ENCODE results near the gene PRMT2. TPM values are rescaled to one million over a fixed set of nuclear protein-coding genes. Genes with fewer than 3 reads are reported as not detected.

The PRMT2 gene
- 44.7 and 48.2 TPM in 2 replicates for polyA plus RNA-seq (2013)

DNA sequence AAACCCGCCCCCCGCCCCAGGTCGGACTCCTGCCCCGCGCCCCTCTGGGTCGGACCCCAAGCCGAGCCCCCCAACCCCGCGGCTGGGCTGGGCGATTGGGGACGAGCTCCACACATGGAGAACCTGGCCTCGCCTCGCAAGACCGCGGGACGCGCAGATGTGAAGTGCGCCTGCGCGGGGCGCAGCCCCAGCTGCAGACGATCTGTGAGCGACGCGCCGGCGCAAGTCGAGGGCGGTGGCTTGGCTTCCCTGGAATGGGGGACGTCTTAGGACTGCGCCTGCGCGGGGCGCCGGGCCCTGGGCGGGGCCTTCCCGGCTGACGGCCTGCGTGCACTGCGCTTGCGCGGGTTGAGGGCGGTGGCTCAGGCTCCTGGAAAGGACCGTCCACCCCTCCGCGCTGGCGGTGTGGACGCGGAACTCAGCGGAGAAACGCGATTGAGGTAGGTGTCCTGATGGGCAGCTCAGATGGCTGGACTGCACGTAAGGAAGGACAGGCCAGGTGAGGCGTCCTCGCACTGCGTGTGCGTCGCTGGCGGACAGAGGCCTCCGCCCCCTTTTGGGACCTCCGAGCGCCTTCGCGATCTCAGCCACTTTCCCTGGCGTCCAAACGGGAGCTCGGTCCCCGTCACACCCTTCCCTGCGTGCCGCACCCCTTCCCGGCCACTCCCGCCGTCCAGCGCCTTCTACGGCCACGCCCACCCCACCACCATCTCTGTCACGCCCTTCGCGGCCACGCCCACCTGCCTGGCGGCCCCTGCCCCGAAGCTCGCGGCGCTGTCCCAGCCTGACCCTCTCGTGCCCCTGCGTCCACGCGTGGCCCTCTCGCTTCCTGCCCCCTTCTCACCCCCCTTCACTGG, at the start of gene PRMT2:
PRMT2 (plus strand) TSS at position 351 of the 857 bp plus-strand sequence. CDS start 1,278 bp downstream, outside the sequence.
- Histone ChIP-seq H3K36me3 (ENCODE audit: control insufficient read depth in 1 of 2, insufficient read depth in 2 of 2, low read length in 2 of 2) (peaks cover 0 to 3% of the 10 kb centered on the region in 2 experiments), H3K4me1 (ENCODE audit: control insufficient read depth in 1 of 2, insufficient read depth in 2 of 2, low read length in 2 of 2) (peaks cover 2 to 4% of the 10 kb centered on the region in 2 experiments), H2BK120ac (ENCODE audit: insufficient read depth, low read length, poor library complexity) (peak within 1 kb of the TSS; percentile 74), H3K23ac (ENCODE audit: low read length) (no peak within 1 kb of the TSS), H3K79me1 (ENCODE audit: low read length) (peaks cover 8% of the 10 kb centered on the region), H3K18ac (ENCODE audit: low read length) (peak within 1 kb of the TSS; percentile 87), H3K14ac (ENCODE audit: low read length) (peak within 1 kb of the TSS; percentile 96), H2AFZ (ENCODE audit: insufficient read depth, low read length, poor library complexity) (peak within 1 kb of the TSS; percentile 84), H4K12ac (ENCODE audit: low read depth, low read length) (peak within 1 kb of the TSS; percentile 82), H3K9ac (ENCODE audit: low read length) (peak within 1 kb of the TSS; percentile 92), H3K4me3 (ENCODE audit: low read depth, low read length) (peak within 1 kb of the TSS; percentile 98), H3K79me2 (ENCODE audit: control insufficient read depth, insufficient read depth, low read length, poor library complexity) (peaks cover 5% of the 10 kb centered on the region), H3K4me2 (ENCODE audit: low read length) (peak within 1 kb of the TSS; percentile 99), H3K4ac (ENCODE audit: low read depth, low read length) (peak within 1 kb of the TSS; percentile 80), H2AK5ac (ENCODE audit: low read length) (peak within 1 kb of the TSS; percentile 69), H4K91ac (ENCODE audit: low read depth, low read length) (peak within 1 kb of the TSS; percentile 97), H3K27ac (ENCODE audit: low read depth, low read length) (peak within 1 kb of the TSS; percentile 92), H4K8ac (ENCODE audit: low read depth, low read length) (peak within 1 kb of the TSS; percentile 97), H3K27me3 (ENCODE audit: insufficient read depth, low read length) (no peaks in the 10 kb centered on the region), H2BK12ac (ENCODE audit: low read length) (no peak within 1 kb of the TSS), H3K9me3 (ENCODE audit: insufficient read depth, low read depth, low read length) (no peaks in the 10 kb centered on the region), H2BK5ac (ENCODE audit: low read depth, low read length, poor library complexity) (peak within 1 kb of the TSS; percentile 73)
- peak; percentile 98 to 99 for DNase-seq
- no CpG with 5 or more reads among the region's 90 CpGs for WGBS (ENCODE audit: extremely low coverage, insufficient coverage, insufficient read length)

DNA sequence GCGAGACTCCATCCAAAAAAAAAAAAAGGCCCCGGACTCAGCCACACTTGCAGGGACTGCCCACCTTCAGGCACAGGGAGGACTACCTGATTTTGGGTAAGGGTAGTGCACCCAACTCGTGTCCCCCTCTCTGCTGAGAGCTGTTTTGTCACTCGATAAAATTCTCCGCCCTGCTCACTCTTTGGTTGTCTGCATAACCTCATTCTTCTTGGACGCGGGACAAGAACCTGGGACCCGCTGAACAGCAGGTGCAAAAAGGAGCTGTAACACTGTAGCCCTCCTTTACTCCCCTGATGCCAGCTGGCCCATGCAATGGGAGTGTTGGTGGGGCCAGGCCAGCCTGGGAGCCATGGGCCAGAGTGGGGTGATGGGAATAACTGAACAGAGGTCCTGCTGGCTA, 41.2 kb upstream of the PRMT2 start:
- H3K14ac ChIP-seq (ENCODE audit: low read length), result no peak overlapping the region
- no peaks in the 10 kb centered on the region for H3K27me3 ChIP-seq (ENCODE audit: insufficient read depth, low read length)
- no peak overlapping the region for H3K4ac ChIP-seq (ENCODE audit: low read depth, low read length)
- peaks cover 5 to 6% of the 10 kb centered on the region in 2 experiments for H3K4me1 ChIP-seq (ENCODE audit: control insufficient read depth in 1 of 2, insufficient read depth in 2 of 2, low read length in 2 of 2)
- H2BK5ac ChIP-seq (ENCODE audit: low read depth, low read length, poor library complexity), result no peak overlapping the region
- no peak overlapping the region for H3K4me2 ChIP-seq (ENCODE audit: low read length)
- no peak overlapping the region for H3K27ac ChIP-seq (ENCODE audit: low read depth, low read length)
- H3K36me3 ChIP-seq (ENCODE audit: control insufficient read depth in 1 of 2, insufficient read depth in 2 of 2, low read length in 2 of 2), result no peaks in the 10 kb centered on the region
- H4K8ac ChIP-seq (ENCODE audit: low read depth, low read length), result no peak overlapping the region
- H3K79me1 ChIP-seq (ENCODE audit: low read length), result peaks cover 4% of the 10 kb centered on the region
- H3K4me3 ChIP-seq (ENCODE audit: low read depth, low read length), result no peak overlapping the region
- H2BK12ac ChIP-seq (ENCODE audit: low read length), result no peak overlapping the region
- no peak overlapping the region for H4K91ac ChIP-seq (ENCODE audit: low read depth, low read length)
- no peak overlapping the region for H3K9ac ChIP-seq (ENCODE audit: low read length)
- WGBS (ENCODE audit: extremely low coverage, insufficient coverage, insufficient read length), result no CpG with 5 or more reads among the region's 8 CpGs
- no peak overlapping the region for H2AK5ac ChIP-seq (ENCODE audit: low read length)
- peaks cover 1% of the 10 kb centered on the region for H3K79me2 ChIP-seq (ENCODE audit: control insufficient read depth, insufficient read depth, low read length, poor library complexity)
- H2AFZ ChIP-seq (ENCODE audit: insufficient read depth, low read length, poor library complexity), result no peak overlapping the region
- H3K18ac ChIP-seq (ENCODE audit: low read length), result no peak overlapping the region
- no peak overlapping the region for H4K12ac ChIP-seq (ENCODE audit: low read depth, low read length)
- H3K9me3 ChIP-seq (ENCODE audit: insufficient read depth, low read depth, low read length), result peaks cover 21% of the 10 kb centered on the region
- no peak overlapping the region for H3K23ac ChIP-seq (ENCODE audit: low read length)
- DNase-seq, result no peak
- no peak overlapping the region for H2BK120ac ChIP-seq (ENCODE audit: insufficient read depth, low read length, poor library complexity)

DNA sequence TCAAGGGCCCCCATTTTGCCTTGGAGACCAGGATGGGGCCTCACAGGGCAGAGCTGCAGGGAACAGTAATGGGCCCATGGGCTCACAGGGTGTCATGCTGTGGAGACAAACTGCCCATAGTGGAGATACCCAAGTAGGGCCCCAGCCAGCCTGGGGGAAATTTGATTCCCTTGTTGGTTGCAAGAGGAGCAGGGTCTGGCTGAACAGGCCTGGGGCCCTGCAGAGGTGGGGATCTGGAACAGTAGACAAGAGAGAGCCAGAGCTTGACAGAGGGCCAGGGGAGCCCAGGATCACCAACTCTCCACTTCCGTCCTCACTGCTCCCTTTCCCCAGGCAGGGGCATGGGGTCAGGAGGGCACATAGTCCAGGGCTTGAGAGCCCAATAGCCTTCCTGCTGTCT, 39.3 kb upstream of the PRMT2 start:
- Histone ChIP-seq H3K79me1 (ENCODE audit: low read length) (peaks cover 4% of the 10 kb centered on the region), H4K91ac (ENCODE audit: low read depth, low read length) (no peak overlapping the region), H3K4me3 (ENCODE audit: low read depth, low read length) (no peak overlapping the region), H3K9ac (ENCODE audit: low read length) (no peak overlapping the region), H2BK12ac (ENCODE audit: low read length) (no peak overlapping the region), H3K4me1 (ENCODE audit: control insufficient read depth in 1 of 2, insufficient read depth in 2 of 2, low read length in 2 of 2) (peaks cover 5 to 6% of the 10 kb centered on the region in 2 experiments), H2AK5ac (ENCODE audit: low read length) (no peak overlapping the region), H3K36me3 (ENCODE audit: control insufficient read depth in 1 of 2, insufficient read depth in 2 of 2, low read length in 2 of 2) (no peaks in the 10 kb centered on the region), H4K8ac (ENCODE audit: low read depth, low read length) (no peak overlapping the region), H2AFZ (ENCODE audit: insufficient read depth, low read length, poor library complexity) (no peak overlapping the region), H3K27ac (ENCODE audit: low read depth, low read length) (no peak overlapping the region), H3K18ac (ENCODE audit: low read length) (no peak overlapping the region), H3K14ac (ENCODE audit: low read length) (no peak overlapping the region), H2BK120ac (ENCODE audit: insufficient read depth, low read length, poor library complexity) (no peak overlapping the region), H3K9me3 (ENCODE audit: insufficient read depth, low read depth, low read length) (peaks cover 21% of the 10 kb centered on the region), H3K79me2 (ENCODE audit: control insufficient read depth, insufficient read depth, low read length, poor library complexity) (peaks cover 1% of the 10 kb centered on the region), H3K4me2 (ENCODE audit: low read length) (no peak overlapping the region), H3K4ac (ENCODE audit: low read depth, low read length) (no peak overlapping the region), H3K23ac (ENCODE audit: low read length) (no peak overlapping the region), H2BK5ac (ENCODE audit: low read depth, low read length, poor library complexity) (no peak overlapping the region), H3K27me3 (ENCODE audit: insufficient read depth, low read length) (no peaks in the 10 kb centered on the region), H4K12ac (ENCODE audit: low read depth, low read length) (no peak overlapping the region)
- no CpG with 5 or more reads among the region's 1 CpG for WGBS (ENCODE audit: extremely low coverage, insufficient coverage, insufficient read length)
- no peak for DNase-seq

DNA sequence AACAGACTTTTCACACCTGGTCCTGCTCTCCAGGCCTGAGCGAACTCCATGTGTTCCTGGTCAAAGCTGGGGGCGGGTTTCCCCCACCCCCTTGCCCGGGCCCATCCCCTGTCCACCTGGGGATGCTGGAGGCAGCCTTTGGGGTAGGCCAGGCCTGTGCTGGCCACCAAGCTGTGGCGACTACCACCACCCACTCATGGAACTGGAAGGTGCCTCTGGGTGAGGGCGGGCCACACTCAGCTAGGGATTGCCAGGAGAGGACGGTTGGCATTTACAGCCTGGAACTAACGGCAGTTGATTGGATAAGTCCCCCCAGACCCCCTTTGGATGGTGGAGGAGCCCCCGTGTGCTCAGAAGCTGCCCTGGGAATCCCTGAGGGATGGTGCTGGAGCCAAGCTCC, 38.4 kb upstream of the PRMT2 start:
- no peak overlapping the region for H4K12ac ChIP-seq (ENCODE audit: low read depth, low read length)
- no peak for DNase-seq
- H3K4ac ChIP-seq (ENCODE audit: low read depth, low read length), result no peak overlapping the region
- no peak overlapping the region for H2BK12ac ChIP-seq (ENCODE audit: low read length)
- H3K4me1 ChIP-seq (ENCODE audit: control insufficient read depth in 1 of 2, insufficient read depth in 2 of 2, low read length in 2 of 2), result peaks cover 5 to 6% of the 10 kb centered on the region in 2 experiments
- peaks cover 1% of the 10 kb centered on the region for H3K79me2 ChIP-seq (ENCODE audit: control insufficient read depth, insufficient read depth, low read length, poor library complexity)
- no peak overlapping the region for H3K14ac ChIP-seq (ENCODE audit: low read length)
- H2BK120ac ChIP-seq (ENCODE audit: insufficient read depth, low read length, poor library complexity), result no peak overlapping the region
- H3K27ac ChIP-seq (ENCODE audit: low read depth, low read length), result no peak overlapping the region
- H3K9me3 ChIP-seq (ENCODE audit: insufficient read depth, low read depth, low read length), result peaks cover 21% of the 10 kb centered on the region
- H2AFZ ChIP-seq (ENCODE audit: insufficient read depth, low read length, poor library complexity), result no peak overlapping the region
- H3K9ac ChIP-seq (ENCODE audit: low read length), result no peak overlapping the region
- no peak overlapping the region for H2AK5ac ChIP-seq (ENCODE audit: low read length)
- H3K4me2 ChIP-seq (ENCODE audit: low read length), result no peak overlapping the region
- H3K18ac ChIP-seq (ENCODE audit: low read length), result no peak overlapping the region
- no peak overlapping the region for H3K23ac ChIP-seq (ENCODE audit: low read length)
- WGBS (ENCODE audit: extremely low coverage, insufficient coverage, insufficient read length), result no CpG with 5 or more reads among the region's 8 CpGs
- no peaks in the 10 kb centered on the region for H3K36me3 ChIP-seq (ENCODE audit: control insufficient read depth in 1 of 2, insufficient read depth in 2 of 2, low read length in 2 of 2)
- H3K79me1 ChIP-seq (ENCODE audit: low read length), result peaks cover 4% of the 10 kb centered on the region
- no peak overlapping the region for H2BK5ac ChIP-seq (ENCODE audit: low read depth, low read length, poor library complexity)
- no peaks in the 10 kb centered on the region for H3K27me3 ChIP-seq (ENCODE audit: insufficient read depth, low read length)
- no peak overlapping the region for H4K8ac ChIP-seq (ENCODE audit: low read depth, low read length)
- no peak overlapping the region for H4K91ac ChIP-seq (ENCODE audit: low read depth, low read length)
- no peak overlapping the region for H3K4me3 ChIP-seq (ENCODE audit: low read depth, low read length)
